ENCODE results near the gene HSP90B1. TPM values are rescaled to one million over a fixed set of nuclear protein-coding genes. Genes with fewer than 3 reads are reported as not detected.

HSP90B1 gene
- polyA plus RNA-seq, 1 of the 3 experiments (the other 2 are of a cell fraction) = 420 TPM

GRCh38 chr12:103908877-103909276, 21.3 kb upstream of the HSP90B1 start:
- no peak for DNase-seq
- Histone ChIP-seq H3F3A (replicated peaks; ENCODE audit: insufficient read depth) (no peaks in the 10 kb centered on the region), H3K9ac (no peak overlapping the region), H3K27me3 (ENCODE audit: insufficient read depth) (no peaks in the 10 kb centered on the region), H3K4me1 (ENCODE audit: control insufficient read depth in 1 of 2, insufficient read depth in 2 of 2, low read depth in 1 of 2, low read length in 1 of 2) (no peaks in the 10 kb centered on the region; a peak in 2 of 4 replicates), H3K27ac (ENCODE audit: low read depth in 2 of 2, low read length in 1 of 2) (peak overlapping the region in 1 of 2 experiments; percentile 50; a peak in 1 of 4 replicates), H4K20me1 (ENCODE audit: insufficient read depth) (no peaks in the 10 kb centered on the region), H3K4me3 (ENCODE audit: low read depth in 2 of 2, low read length in 1 of 2) (no peak overlapping the region), H3K9me3 (no peaks in the 10 kb centered on the region), H3K9me2 (no peaks in the 10 kb centered on the region), H3K36me3 (replicated peaks in 1 of 2; ENCODE audit: control insufficient read depth in 1 of 2, insufficient read depth in 2 of 2, low read length in 1 of 2) (no peaks in the 10 kb centered on the region), H3K4me2 (no peak overlapping the region), H2AFZ (ENCODE audit: low read depth) (no peak overlapping the region), H3K79me2 (ENCODE audit: insufficient read depth) (no peaks in the 10 kb centered on the region)
- 36% methylated on average over 2 of the region's 2 CpGs for WGBS (ENCODE audit: low lambda C conversion rate)
- CTCF ChIA-PET = interaction anchor here (1.1 kb wide), 1 partner anchor 16 kb away, joined by 3 read pairs; no protein-coding TSS in a partner anchor
- POLR2A ChIA-PET = no interaction called here
- no peak for TF ChIP-seq USF1 (IDR thresholded peaks at IDR 0.05; ENCODE audit: borderline replicate concordance, low read depth)
- TF ChIP-seq ELF1 (IDR thresholded peaks at IDR 0.05) = no peak
- no peak for TF ChIP-seq NFIC (IDR thresholded peaks at IDR 0.05; ENCODE audit: borderline replicate concordance)
- no peak; the same call in 1 of the 2 replicates for TF ChIP-seq TCF12 (IDR thresholded peaks at IDR 0.05)
- TF ChIP-seq USF2 (IDR thresholded peaks at IDR 0.05; ENCODE audit: borderline replicate concordance, low read depth, low read length) = no peak
- no peak for TF ChIP-seq GATA2 (CRISPR knock-in tag; IDR thresholded peaks at IDR 0.05)
- TF ChIP-seq MAX (IDR thresholded peaks at IDR 0.05; ENCODE audit: low read depth) = no peak
- TF ChIP-seq FOXM1 (IDR thresholded peaks at IDR 0.05; ENCODE audit: low read depth) = no peak
- no peak for TF ChIP-seq FOXJ3 (CRISPR knock-in tag; IDR thresholded peaks at IDR 0.05)
- no peak for TF ChIP-seq MXI1 (IDR thresholded peaks at IDR 0.05; ENCODE audit: low read depth, low read length)
- no peak for TF ChIP-seq CTCF (IDR thresholded peaks at IDR 0.05)
- no peak for TF ChIP-seq YY1 (IDR thresholded peaks at IDR 0.05; ENCODE audit: low read depth)

- Histone ChIP-seq H3K9ac (no peak overlapping the region), H3K27me3 (ENCODE audit: insufficient read depth) (no peaks in the 10 kb centered on the region), H3K4me3 (ENCODE audit: low read depth in 2 of 2, low read length in 1 of 2) (no peak overlapping the region), H3K79me2 (ENCODE audit: insufficient read depth) (no peaks in the 10 kb centered on the region), H3K4me2 (no peak overlapping the region), H3K36me3 (replicated peaks in 1 of 2; ENCODE audit: control insufficient read depth in 1 of 2, insufficient read depth in 2 of 2, low read length in 1 of 2) (no peaks in the 10 kb centered on the region), H3K4me1 (ENCODE audit: control insufficient read depth in 1 of 2, insufficient read depth in 2 of 2, low read depth in 1 of 2, low read length in 1 of 2) (no peaks in the 10 kb centered on the region; a peak in 2 of 4 replicates), H4K20me1 (ENCODE audit: insufficient read depth) (no peaks in the 10 kb centered on the region), H3F3A (replicated peaks; ENCODE audit: insufficient read depth) (no peaks in the 10 kb centered on the region), H3K27ac (ENCODE audit: low read depth in 2 of 2, low read length in 1 of 2) (peak overlapping the region in 1 of 2 experiments; percentile 47; a peak in 1 of 4 replicates), H3K9me2 (no peaks in the 10 kb centered on the region), H2AFZ (ENCODE audit: low read depth) (no peak overlapping the region), H3K9me3 (no peaks in the 10 kb centered on the region)
- WGBS (ENCODE audit: low lambda C conversion rate) = 14% methylated on average over 1 of the region's 1 CpG
- TF ChIP-seq IRF3 (IDR thresholded peaks at IDR 0.05; ENCODE audit: low read depth, low read length) (no peak), REST (IDR thresholded peaks at IDR 0.05; ENCODE audit: low read depth, low read length) (peak; percentile 61; the same call in 1 of the 2 replicates)
- POLR2A ChIA-PET = interaction anchor here (1.7 kb wide), 1 partner anchor 20 kb away, joined by 10 read pairs; the partner anchor contains the start of gene HSP90B1
- CTCF ChIA-PET = interaction anchor here (0.9 kb wide), 1 partner anchor 199 kb away, joined by 4 read pairs; no protein-coding TSS in a partner anchor
- DNase-seq = no peak
These were observed 20.4 kb upstream of the HSP90B1 start for GRCh38 chr12:103909811-103910210.
